Cortex of kidney (tissue), 1 donor: Measurements from ENCODE around the gene ZNF223.

Source experiments
- DNase-seq: peaks from one replicate; lab custom pipeline; 2025; lab: John Stamatoyannopoulos, UW

Gene ZNF223

GRCh38 chr19:44071824-44072542 lies 20.1 kb downstream of the ZNF223 start, which contains the start of gene ZNF284:
Gene ZNF284 (plus strand): TSS chr19:44072159. CDS start chr19:44076390, 4,231 bp downstream.
- no peak for DNase-seq

- no peak for DNase-seq
Observed at GRCh38 chr19:44072543-44073401, 20.9 kb downstream of the ZNF223 start.

GRCh38 chr19:44076325-44076724 lies 24.5 kb downstream of the ZNF223 start:
- DNase-seq: no peak

GRCh38 chr19:44092108-44092507 lies 40.3 kb downstream of the ZNF223 start:
- no peak for DNase-seq

- no peak for DNase-seq
Observed at GRCh38 chr19:44093931-44094765, 42.3 kb downstream of the ZNF223 start, which contains the start of gene ZNF224. Gene ZNF224 (plus strand): TSS chr19:44094361. CDS start chr19:44097874, 3,513 bp downstream.

GRCh38 chr19:44107751-44108150 lies 55.9 kb downstream of the ZNF223 start:
- DNase-seq: no peak

- no peak for DNase-seq
Observed at GRCh38 chr19:44109458-44109857, 57.6 kb downstream of the ZNF223 start.

GRCh38 chr19:44111910-44112463 lies 60.2 kb downstream of the ZNF223 start:
- DNase-seq: no peak

GRCh38 chr19:44112802-44113137 lies 60.9 kb downstream of the ZNF223 start:
- no peak for DNase-seq

GRCh38 chr19:44113138-44113783 lies 61.4 kb downstream of the ZNF223 start, which contains the start of gene ZNF225:
Gene ZNF225 (plus strand): TSS chr19:44113399. CDS start chr19:44115828, 2,429 bp downstream.
- DNase-seq: peak; percentile 26

- DNase-seq: no peak
Observed at GRCh38 chr19:44113784-44114390, 62.1 kb downstream of the ZNF223 start.
